EH (cell line): ENCODE data around the gene NOC3L.

Source experiments
- DNase-seq: peaks from one replicate; pipeline ENCODE4 v3.0.0-alpha.2; 2015; ENCODE audit warnings: low read depth

NOC3L gene

GRCh38 chr10:94303929-94304328 is 58.8 kb downstream of the NOC3L start:
- no peak for DNase-seq

- DNase-seq: no peak
Observed at GRCh38 chr10:94300042-94300441, 62.7 kb downstream of the NOC3L start.

- DNase-seq: peak; percentile 79
Observed at GRCh38 chr10:94299417-94299816, 63.3 kb downstream of the NOC3L start.

GRCh38 chr10:94294168-94294567 is 68.6 kb downstream of the NOC3L start:
- DNase-seq: no peak

- DNase-seq: peak; percentile 39
Observed at GRCh38 chr10:94293354-94293753, 69.4 kb downstream of the NOC3L start.

- DNase-seq: peak; percentile 80
Observed at GRCh38 chr10:94292434-94293090, 70.2 kb downstream of the NOC3L start.

GRCh38 chr10:94288361-94289101 is 74.2 kb downstream of the NOC3L start:
- no peak for DNase-seq

GRCh38 chr10:94287336-94287735 is 75.4 kb downstream of the NOC3L start:
- peak; percentile 59 for DNase-seq

- peak; percentile 64 for DNase-seq
Observed at GRCh38 chr10:94286901-94287300, 75.8 kb downstream of the NOC3L start.

- no peak for DNase-seq
Observed at GRCh38 chr10:94285271-94285670, 77.5 kb downstream of the NOC3L start.
